OCI-LY3 (cell line): Measurements from ENCODE around the gene GIMAP6.
"Not testable (repeated sequence)": the region's sequence is repeated elsewhere in the genome, so short reads cannot be mapped to it uniquely, and the experiment has no call there.

Experiments
- H2AFZ ChIP-seq: fragments of 200-600, 300-600 bp; shearing (Covaris generic); 2 replicates; pipeline ENCODE4 v1.6.0; 2014; ENCODE audit warnings: antibody characterized with exemption, low read depth, low read length
- H3K27ac ChIP-seq: fragments of 200-600, 300-600 bp; sonication (generic); 2 replicates; pipeline ENCODE4 v1.5.1; 2014; ENCODE audit warnings: mild to moderate bottlenecking, low read length, moderate library complexity, mixed read lengths
- H3K27me3 ChIP-seq: fragments of 200-600, 300-600 bp; sonication (generic); 2 replicates; pipeline ENCODE4 v1.6.1; 2014; ENCODE audit warnings: low read depth, low read length, mixed read lengths
- H3K36me3 ChIP-seq: fragments of 200-600, 300-600 bp; sonication (generic); replicated peaks from 2 replicates; pipeline ENCODE3; 2014; ENCODE audit warnings: low read depth, low read length, mixed read lengths
- H3K4me1 ChIP-seq: fragments of 300-600, 200-600 bp; sonication (generic); 2 replicates; pipeline ENCODE4 v1.6.1; 2014; ENCODE audit warnings: low read length, mixed read lengths
- H3K4me2 ChIP-seq: fragments of 200-600, 300-600 bp; sonication (generic); 2 replicates; pipeline ENCODE4 v1.6.1; 2014; ENCODE audit warnings: low read length, mixed read lengths
- H3K4me3 ChIP-seq: fragments of 300-600, 200-600 bp; sonication (generic); 2 replicates; pipeline ENCODE4 v1.5.1; 2014; ENCODE audit warnings: antibody characterized with exemption, mild to moderate bottlenecking, low read length, moderate library complexity
- H3K79me2 ChIP-seq: fragments of 300-600, 200-600 bp; shearing (Covaris generic); 2 replicates; pipeline ENCODE4 v1.6.1; 2014; ENCODE audit warnings: mild to moderate bottlenecking, low read length, mixed read lengths
- H3K9ac ChIP-seq: fragments of 300-600, 200-600 bp; shearing (Covaris generic); 2 replicates; pipeline ENCODE4 v1.6.0; 2014; ENCODE audit warnings: mild to moderate bottlenecking, low read length, moderate library complexity
- H3K9me3 ChIP-seq: fragments of 200-600, 300-600 bp; shearing (Covaris generic); 2 replicates; pipeline ENCODE4 v1.6.1; 2014; ENCODE audit warnings: low read length, mixed read lengths; ENCODE audit not compliant: insufficient read depth
- H4K20me1 ChIP-seq: fragments of 200-600, 300-600 bp; sonication (generic); 2 replicates; pipeline ENCODE4 v1.6.1; 2016; ENCODE audit warnings: low read length, mixed read lengths; ENCODE audit not compliant: insufficient read depth
- CTCF ChIP-seq: fragments of 200-600, 300-600 bp; sonication (generic); IDR thresholded peaks from 2 replicates; pipeline ENCODE4 v1.5.1; 2014; ENCODE audit warnings: antibody characterized with exemption, low read length, low read depth
- EZH2phosphoT487 ChIP-seq: fragments of 200-600 bp; shearing (Covaris generic); IDR thresholded peaks from 2 replicates; pipeline ENCODE4 v1.6.1; 2018; ENCODE audit warnings: antibody characterized with exemption, mixed run types, low read depth

GIMAP6 gene

DNA sequence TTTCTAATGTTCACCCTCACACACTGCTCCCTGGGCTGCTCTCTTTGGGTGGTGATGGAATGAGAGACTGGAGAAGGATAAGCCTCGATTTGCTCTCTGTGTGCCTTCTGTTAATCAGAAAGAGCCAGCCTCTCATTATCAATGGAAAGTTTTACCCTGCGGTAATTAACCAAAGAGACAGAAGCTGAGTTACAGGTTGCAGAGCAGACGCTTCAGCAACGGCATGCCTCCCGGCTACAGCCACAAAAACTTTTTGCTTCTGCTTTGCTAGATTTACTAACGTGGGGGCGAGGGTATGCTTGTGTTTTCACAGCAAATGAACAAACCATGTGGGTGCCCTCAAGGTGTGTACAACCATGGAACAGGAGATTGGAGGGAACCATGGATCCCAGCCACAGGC lies 47.0 kb downstream of the GIMAP6 start:
- Histone ChIP-seq H3K9me3 (peaks cover 8% of the 10 kb centered on the region; the same call in 1 of the 2 replicates), H3K27me3 (peaks cover 12% of the 10 kb centered on the region; the same call in 1 of the 2 replicates), H3K9ac (no peak overlapping the region), H2AFZ (no peak overlapping the region), H3K36me3 (no peaks in the 10 kb centered on the region), H4K20me1 (no peaks in the 10 kb centered on the region), H3K4me2 (no peak overlapping the region), H3K79me2 (no peaks in the 10 kb centered on the region), H3K27ac (no peak overlapping the region), H3K4me3 (no peak overlapping the region), H3K4me1 (0 out of 2 replicates have a peak, but pooled peaks cover 2% of the 10 kb centered on the region)
- TF ChIP-seq EZH2phosphoT487 (no peak), CTCF (no peak)

- TF ChIP-seq CTCF (no peak), EZH2phosphoT487 (no peak)
- peaks cover 8% of the 10 kb centered on the region; the same call in 1 of the 2 replicates for H3K9me3 ChIP-seq
Observed at GRCh38 chr7:150580638-150581394, 51.4 kb downstream of the GIMAP6 start.

GRCh38 chr7:150579979-150580637 lies 52.1 kb downstream of the GIMAP6 start:
- not testable (repeated sequence) for H3K27ac ChIP-seq, H3K4me1 ChIP-seq, H3K4me3 ChIP-seq, H3K4me2 ChIP-seq, H4K20me1 ChIP-seq, H3K9ac ChIP-seq, H3K9me3 ChIP-seq, H2AFZ ChIP-seq, H3K36me3 ChIP-seq, H3K79me2 ChIP-seq
- H3K27me3 ChIP-seq, result peaks cover 12% of the 10 kb centered on the region; the same call in 1 of the 2 replicates

More at GRCh38 chr7:150580638-150581394, 51.4 kb downstream of the GIMAP6 start:
- Histone ChIP-seq H3K9ac (no peak overlapping the region), H3K27me3 (peaks cover 12% of the 10 kb centered on the region; the same call in 1 of the 2 replicates), H3K4me2 (no peak overlapping the region), H3K79me2 (no peaks in the 10 kb centered on the region), H4K20me1 (no peaks in the 10 kb centered on the region), H3K4me1 (no peaks in the 10 kb centered on the region), H3K36me3 (no peaks in the 10 kb centered on the region), H2AFZ (no peak overlapping the region), H3K27ac (no peak overlapping the region), H3K4me3 (no peak overlapping the region)
